Measurements from ENCODE around the gene DCC.

The DCC gene

DNA sequence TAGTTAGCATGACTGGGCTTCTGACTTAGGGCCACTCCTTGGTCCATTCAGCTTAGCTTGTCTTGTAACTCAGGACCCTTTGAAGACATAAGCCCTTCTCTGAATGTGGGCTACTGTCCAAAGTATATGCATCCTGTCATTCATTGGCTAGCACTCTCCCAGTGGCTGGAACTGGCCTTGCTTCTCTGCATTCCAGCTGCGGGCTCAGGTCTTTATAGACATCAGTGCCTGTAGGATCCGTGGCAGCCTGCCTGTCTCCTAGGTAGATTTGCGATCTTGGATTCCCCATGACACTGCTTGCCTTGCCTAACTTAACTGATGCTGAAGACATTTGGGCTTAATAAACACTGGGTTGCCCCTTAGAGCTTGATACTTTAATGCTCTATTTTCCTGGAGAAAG is 170.1 kb downstream of the DCC start:
- no peak for DNase-seq

DNA sequence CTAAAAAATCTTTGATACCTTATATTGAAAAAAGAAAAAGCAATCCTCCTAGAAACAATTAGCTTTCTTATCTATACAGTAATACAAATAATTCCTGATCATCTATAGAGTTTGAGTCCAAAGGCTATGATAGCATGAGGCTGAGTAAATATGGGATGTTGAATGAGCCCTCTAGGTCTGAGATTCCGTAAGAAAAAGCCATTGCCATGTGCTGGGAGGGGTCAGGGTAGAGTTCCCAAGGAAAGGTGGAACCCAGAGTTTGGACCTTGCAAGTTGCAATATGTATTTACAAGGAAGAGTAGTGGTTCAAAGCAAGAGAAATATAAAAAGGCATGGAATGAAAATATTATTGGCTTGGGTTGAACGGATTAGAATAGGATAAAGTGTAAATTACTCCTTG is 178.1 kb downstream of the DCC start:
- no peak for DNase-seq

DNA sequence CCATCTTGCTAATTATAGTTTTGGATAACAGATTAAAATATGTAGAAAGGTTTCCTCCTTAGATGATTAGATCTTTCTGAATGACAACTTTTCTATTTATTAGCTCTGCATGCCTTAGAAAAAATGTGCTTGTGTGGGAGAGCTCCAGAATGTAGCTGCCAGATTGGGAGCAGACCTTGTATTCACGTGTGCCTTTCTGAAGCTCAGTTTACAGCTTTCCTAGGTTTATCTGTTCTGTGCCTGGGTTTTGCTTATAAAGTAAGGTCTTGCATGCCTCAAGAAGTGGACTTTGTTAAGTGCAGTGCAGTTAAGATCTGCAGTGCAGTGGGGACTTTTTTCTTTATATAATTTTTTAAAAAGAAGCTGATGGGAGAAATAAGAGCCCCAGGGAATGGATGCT is 179.0 kb downstream of the DCC start:
- DNase-seq, result no peak

DNA sequence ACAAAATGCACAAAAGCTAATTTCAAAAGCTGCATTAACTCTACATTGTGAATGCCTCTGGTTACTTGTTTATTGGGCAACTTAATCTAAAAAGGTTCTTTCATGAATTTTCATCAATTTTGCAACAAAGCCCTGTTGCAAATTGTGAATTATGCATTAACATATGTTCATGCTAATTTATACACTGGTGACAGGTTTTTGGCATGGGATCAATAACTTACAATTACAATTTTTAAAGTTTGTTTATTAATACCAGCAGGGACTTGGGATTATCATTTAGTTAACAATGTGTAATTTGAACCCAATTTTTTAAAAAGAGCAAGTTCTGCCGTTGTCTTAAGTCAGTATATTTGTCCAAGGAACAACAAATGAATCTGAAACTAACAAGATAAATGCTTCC is 183.6 kb downstream of the DCC start:
- no peak for DNase-seq

DNA sequence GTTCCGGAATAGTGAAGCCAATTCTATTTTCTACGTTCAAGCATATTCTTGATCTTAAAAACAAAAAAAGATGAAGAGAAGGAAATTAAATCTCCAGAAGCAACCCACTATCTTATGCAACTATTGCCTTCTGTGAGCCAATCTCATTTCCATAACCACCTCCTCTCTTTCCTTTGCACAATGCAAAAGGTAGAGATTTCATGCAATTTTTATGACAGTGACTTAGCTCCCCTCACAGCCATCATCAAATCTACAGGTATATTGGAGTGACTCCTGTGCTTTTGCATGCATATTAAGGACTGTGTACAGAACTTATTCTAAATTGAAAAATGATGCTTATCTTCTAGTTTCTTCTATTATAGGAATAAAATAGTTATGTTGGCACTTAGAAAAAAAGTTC is 191.8 kb downstream of the DCC start:
- DNase-seq, result no peak

- DNase-seq, result no peak
Measured at GRCh38 chr18:52536039-52536438, 196.0 kb downstream of the DCC start.

- no peak for DNase-seq
Measured at GRCh38 chr18:52537261-52537660, 197.3 kb downstream of the DCC start.

DNA sequence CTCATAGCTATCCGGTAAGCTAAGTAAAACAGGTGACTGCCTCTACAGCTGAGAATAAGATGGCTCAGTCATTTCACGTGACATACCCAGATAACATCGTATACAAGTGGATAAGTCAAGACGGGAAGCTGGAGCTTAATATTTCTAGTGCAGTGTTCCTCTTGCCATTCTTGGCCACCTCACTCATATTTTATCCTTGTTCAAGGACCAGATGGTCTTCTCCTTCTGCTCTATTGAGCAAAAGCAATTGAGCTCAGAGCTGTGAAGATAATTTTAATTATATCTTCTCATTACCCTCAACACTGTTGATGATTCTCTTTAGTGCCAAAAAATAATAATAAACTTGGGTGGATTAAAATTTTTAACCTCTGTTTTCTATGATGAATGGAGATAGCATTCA is 201.1 kb downstream of the DCC start:
- no peak for DNase-seq

DNA sequence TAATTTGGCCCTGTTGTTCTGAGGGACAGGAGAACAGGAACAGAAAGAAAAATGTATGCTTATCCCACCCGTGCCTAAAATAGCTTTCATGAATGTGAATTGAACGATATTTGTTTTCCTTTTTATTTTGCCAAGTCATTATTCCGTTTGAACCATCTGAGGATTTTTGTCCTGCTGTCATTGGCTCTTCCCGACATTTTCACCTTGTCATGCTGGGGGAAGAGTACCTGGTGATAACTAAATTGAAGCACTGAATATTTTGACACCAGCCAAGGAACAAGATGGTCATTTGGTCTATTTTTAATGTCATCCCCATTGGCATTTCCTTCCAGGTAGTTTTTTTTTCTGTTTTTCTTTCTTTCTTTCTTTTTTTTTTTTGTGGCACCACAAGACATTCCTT is 204.1 kb downstream of the DCC start:
- DNase-seq, result no peak

DNA sequence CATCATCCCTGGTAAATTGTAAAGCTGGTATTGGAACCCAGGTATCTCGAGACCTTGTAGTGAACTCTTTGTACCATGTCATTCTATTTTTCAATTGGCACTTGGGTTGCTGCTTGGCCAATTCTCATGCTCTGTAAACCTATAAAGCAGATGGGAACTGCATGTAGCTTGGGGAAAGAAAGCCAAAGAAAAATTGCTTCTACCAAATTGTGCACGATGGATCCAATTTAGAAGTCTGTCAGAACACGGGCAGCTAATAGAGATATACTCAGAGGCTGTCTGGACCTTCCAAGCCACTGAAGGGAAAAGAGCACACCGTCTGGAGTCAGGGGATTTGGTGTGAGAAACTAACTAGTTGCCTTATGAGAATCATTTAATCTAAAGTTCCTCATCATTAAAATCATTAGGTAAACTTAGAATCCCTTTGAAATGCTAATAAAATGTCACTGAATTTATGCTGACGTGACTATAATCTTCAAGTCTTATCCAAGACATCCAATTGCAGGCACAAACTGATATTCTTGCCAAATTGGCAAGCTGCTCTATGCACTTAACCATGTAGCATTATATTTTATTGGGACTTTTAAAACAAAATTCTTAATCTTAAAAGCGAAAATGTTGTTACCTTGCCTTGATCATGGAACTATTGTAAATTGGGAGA is 206.8 kb downstream of the DCC start:
- DNase-seq, result no peak

DNA sequence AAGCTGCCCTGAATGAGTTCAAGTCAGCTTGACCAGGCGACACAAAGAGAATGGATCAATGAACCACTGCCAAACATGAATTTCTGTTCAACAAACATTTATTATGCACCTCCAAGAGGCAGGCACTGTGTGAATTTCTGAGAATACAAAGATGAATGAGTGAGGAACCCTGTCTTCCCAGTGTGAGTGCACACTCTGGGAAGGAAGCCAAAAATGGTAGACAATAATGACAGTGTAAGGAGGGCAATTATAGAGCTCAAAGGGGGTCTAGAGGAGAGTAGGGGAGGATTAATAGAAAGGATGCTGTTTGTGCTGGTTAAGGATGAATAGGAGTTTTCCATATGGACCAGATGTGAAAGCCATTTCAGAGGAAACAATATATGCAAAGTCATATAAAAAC is 213.4 kb downstream of the DCC start:
- DNase-seq, result no peak

DNA sequence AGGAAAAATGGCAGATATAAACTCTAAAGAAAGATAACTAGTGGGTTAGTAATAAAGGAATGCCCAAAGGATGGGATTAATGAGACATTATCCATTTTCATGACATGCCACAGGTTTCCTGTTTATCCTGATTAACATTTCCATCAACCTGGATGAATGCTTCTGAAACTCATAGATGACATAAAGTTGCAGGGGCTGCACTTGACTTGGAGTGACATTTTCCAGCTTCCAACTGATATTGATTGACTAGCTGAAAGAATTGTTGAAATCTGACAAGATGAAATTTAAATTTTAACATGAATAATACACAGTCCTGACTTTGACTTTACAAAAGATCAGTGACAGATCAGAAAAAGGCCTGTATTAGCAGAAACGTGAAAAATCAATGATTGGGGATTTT is 214.2 kb downstream of the DCC start:
- DNase-seq, result no peak

DNA sequence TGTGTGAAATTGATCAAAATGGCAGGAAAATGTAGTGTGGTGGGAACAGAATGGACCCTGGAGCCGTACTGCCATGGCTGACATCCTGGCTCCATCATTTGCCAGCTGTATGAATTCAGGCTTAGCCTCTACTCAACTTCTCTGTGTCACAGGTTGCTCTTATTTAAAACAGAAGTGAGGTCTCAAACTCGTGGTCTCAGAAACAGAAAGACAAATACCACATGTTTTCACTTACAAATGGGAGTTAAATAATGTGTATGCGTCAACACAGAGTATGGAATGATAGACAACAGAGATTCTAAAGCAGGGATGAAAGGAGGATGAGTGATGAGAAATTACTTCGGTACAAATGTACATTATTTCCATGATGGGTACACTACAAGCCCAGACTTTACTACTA is 227.4 kb downstream of the DCC start:
- DNase-seq, result no peak

DNA sequence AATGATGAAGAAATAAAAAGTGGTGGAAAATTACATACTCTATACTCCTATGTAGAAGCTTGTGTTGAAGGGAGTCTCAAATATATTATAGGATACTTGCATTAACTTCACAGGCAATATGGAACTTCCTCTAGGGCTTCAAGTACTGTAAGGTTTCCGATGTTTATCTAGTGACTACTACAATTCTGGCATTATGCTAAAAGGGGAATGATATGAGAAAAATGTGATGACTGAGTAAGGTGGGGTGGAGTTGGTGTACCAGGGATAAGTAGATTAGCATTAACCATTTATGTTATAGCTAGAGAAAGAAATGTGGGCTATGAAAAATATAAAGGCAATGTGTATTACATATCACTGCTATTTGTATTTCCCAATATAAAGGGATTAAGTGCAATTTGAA is 229.5 kb downstream of the DCC start:
- no peak for DNase-seq

GRCh38 chr18:52570975-52571374 is 231.0 kb downstream of the DCC start:
- no peak for DNase-seq

DNA sequence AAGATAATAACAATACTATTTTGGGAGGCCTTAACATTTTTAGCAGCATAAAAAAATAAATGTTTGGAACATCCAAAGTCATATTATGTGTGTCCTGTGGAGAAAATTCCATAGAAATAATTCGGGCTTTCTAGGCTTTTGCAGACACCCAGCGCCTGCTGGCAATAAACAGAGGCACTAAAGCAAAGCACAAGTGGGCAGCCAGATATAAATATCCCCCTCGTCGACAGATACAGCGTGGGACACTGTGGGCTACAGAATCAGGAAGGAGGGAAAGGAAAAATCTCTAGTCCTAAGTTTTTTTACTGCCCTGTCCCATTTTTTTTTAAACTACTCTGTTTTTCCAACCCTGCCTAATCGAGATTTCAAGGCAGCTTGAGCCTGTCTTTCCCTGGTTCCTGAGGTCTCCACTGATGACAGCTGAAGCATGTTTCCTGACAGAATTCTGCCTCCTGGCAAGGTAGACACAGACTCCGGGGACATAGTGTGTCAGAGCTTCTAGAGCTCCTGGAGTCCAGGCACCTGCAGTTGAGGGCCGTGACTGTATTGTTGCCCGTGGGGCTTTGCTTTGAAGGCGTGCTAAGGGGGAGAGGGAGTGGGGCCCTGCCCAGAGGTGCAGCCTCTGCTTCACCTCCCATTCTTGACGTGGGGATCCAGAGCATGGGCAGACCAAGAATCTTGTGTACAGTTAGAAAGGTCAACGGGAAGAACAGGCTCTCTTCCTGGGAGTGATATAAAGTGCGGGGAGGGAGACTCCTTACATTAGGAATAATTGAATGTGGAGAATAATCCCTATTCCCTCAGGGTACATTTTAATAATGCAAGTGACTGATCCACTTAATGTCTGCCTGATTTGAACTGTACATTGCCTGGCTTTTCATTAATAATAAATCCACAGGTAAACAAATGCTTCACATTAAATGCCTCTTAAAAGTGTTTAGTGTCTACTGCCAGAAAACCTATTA is 232.3 kb downstream of the DCC start:
- no peak for DNase-seq

DNA sequence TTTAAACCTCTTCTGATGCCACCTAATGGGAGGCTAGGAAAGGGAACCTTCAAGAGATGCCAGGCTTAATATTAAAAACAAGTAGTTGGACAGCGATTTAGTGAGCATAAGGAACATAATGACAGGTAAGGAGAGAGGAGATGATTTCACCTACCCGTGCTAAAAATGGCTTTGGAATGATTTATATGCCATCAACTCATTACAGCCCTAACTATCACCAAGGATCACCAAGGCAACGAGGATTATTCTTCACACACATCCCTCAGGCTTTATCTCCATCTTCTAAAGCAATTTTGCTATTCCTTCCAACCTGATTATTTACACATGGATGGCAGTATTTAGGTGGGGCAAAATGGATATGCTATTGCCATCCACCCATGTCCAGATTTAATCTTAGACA is 237.8 kb downstream of the DCC start:
- no peak for DNase-seq

DNA sequence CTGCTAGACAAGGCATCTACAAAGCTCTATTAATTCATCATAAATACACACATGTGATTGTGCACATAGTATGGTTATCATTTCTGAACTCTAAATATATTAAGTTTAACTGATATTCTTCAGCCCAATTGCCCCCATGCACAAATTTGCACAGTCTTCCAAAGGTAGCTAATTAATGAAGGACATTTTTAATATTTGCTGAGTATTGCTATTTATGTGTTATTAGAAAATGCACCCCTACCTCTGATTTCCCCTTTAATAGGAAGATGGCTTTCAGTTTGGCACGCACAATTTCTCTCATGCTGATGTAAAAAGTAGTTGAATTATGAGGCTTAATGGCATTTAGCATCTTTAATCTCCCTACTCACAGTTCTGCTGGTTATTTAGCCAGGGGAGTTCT is 242.1 kb downstream of the DCC start:
- DNase-seq, result no peak

DNA sequence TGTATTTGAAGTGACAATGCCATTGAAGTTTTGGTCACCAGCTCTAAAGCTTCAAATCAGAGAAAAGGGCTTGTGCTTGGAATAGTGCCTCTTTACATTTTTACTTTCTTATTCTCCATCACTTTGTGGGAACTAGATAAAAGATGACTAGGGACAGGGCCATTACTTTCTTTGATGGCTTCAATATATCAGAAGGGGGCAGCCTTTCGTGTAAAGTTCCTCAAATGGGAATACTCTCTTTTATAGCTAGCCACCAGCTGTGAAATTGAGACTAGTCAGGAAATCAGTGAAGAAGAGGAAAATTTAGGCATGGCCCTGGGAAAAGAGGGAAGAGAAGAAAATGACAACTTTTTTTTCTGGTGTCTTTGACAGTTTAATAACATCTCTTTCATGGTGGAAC is 242.5 kb downstream of the DCC start:
- no peak for DNase-seq

DNA sequence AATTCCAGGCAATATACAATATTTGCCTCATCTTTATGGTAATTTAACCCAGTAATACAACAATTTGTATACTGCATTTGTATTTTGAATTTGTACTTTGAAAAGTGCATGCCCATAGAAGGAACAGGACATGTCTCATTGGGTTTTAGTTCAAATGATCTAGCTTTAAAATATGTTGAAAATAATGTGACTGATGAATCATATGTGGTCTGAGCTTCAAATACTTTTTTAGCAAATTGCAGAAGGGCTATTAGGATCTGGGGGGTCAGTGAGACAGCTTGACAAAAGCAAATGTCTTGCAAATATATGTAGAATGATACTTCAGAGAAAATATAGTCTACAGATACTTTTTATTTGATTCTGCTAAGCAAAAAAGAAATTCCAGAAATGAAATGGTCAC is 248.9 kb downstream of the DCC start:
- DNase-seq, result no peak

DNA sequence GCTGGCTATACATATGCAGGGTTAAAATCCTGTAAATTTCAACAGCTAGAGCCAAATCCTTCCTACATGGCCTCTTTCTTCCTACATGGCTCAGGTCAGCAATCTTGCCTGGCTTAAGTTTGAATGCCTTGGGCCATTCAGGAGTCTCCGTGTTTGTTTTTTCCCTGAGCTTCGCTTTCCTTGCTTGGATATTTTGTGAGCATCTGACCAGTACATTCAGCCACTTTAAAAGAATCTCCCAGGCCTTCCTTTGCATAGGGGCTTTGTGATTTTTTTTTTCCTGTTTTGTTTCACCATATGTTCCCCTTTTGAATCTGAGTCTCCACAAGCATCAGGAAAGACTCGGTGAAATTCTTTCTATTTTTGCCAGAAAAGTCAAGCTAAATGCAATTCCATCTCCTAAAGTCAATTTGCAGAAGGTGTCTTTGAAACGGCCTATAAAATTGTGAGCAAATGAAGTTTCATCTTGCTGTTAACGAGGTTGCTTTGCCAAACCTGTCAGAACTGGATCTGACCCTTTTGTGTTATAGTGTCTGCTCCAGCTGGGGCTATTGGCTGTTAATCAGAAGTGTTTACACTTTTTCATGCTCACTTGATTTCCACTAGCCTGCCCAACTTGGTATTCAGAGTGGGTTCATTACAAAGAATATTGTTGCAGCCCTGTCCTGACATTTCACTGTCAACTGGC is 256.9 kb downstream of the DCC start:
- DNase-seq, result no peak

- DNase-seq, result no peak
Measured at GRCh38 chr18:52598921-52599320, 258.9 kb downstream of the DCC start.

GRCh38 chr18:52602820-52603219 is 262.8 kb downstream of the DCC start:
- no peak for DNase-seq

- DNase-seq, result no peak
Measured at GRCh38 chr18:52605345-52605744, 265.3 kb downstream of the DCC start.
